Thyroid gland (tissue), 4 donors: ENCODE measurements around the gene LPP. TPM values are rescaled to one million over a fixed set of nuclear protein-coding genes. Genes with fewer than 3 reads are reported as not detected.

Source experiments
- DNase-seq, 2 donors: peaks; one replicate each; pipeline ENCODE4 v3.0.0-alpha.2; 2019
- H3K27ac ChIP-seq, 3 donors: fragments of 200-600 bp; sonication (generic); 1 replicate in 2 of 3; 2 replicates in 1 of 3; pipeline ENCODE4 v1.5.1; 2016 to 2019; ENCODE audit warnings: mild to moderate bottlenecking in 1 of 3, moderate library complexity in 1 of 3
- H3K27me3 ChIP-seq: fragments of 200-600 bp; sonication (generic); one replicate; pipeline ENCODE4 v1.5.1; 2019
- H3K36me3 ChIP-seq, 2 donors: fragments of 200-600 bp; sonication (generic); one replicate each; pipeline ENCODE4 v1.5.1; 2016 to 2019
- H3K4me1 ChIP-seq, 2 donors: fragments of 200-600 bp; sonication (generic); one replicate each; pipeline ENCODE4 v1.5.1; 2017 to 2019
- H3K4me3 ChIP-seq, 3 donors: fragments of 200-600 bp; sonication (generic); replicated peaks in 1 of 3; 1 replicate in 2 of 3; 2 replicates in 1 of 3; pipeline ENCODE4 v1.5.1; 2016; ENCODE audit warnings: mild to moderate bottlenecking in 1 of 3
- H3K9me3 ChIP-seq: fragments of 200-600 bp; sonication (generic); one replicate; pipeline ENCODE4 v1.5.1; 2017
- CTCF ChIP-seq, 6 experiments: fragments of 200-600 bp in 3 of 6; fragments of 450-650 bp in 3 of 6; sonication (generic) in 3 of 6; IDR thresholded peaks; one replicate each; pipeline ENCODE4 v1.5.1; 2016 to 2019; ENCODE audit warnings: antibody characterized with exemption in 6 of 6, mild to moderate bottlenecking in 2 of 6, inconsistent platforms in 1 of 6, moderate library complexity in 1 of 6
- POLR2A ChIP-seq, 2 donors: fragments of 450-650 bp; IDR thresholded peaks; one replicate each; pipeline ENCODE4 v1.6.1; 2017; ENCODE audit warnings: antibody characterized with exemption in 2 of 2, mild to moderate bottlenecking in 2 of 2, moderate library complexity in 1 of 2
- WGBS, 2 donors: methylation state at CpG; one replicate each; pipeline ENCODE4 v1.1.5; 2017; 5-methylcytosine and 5-hydroxymethylcytosine counted together
- intact Hi-C: fragments of 100-400 bp; cut with DNase I; formaldehyde crosslinking; loops from one replicate; pipeline ENCODE4 v1.15.1; 2023
- total RNA-seq, 4 donors: library from RNA; depleted of rRNA; stranded (reverse); fragments of >200 nt; gene quantifications; one replicate each; pipeline ENCODE4 v1.2.3, GENCODE V29; 2016

The LPP gene
- total RNA-seq, 4 donors from 2014 or later: 79.0 to 141 (median 82.8) TPM

DNA sequence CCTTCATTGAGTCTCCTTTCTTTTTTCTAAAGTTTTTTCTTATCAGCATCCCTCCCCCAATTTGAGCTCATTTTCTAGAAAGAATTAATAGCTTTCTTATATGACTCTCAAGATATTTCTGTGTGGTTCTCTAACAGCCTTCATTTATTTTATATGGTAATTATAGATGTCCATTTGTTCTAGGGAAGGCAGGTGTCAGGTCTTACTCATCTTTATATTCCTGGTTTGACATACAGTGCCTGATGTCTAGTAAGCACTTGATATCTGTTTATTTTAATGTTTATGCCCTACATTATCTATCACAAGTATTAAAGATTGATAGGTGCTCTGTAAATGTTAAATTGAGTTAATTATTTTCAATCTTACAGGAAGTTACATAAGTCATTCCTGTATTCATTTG, 591.1 kb downstream of the LPP start:
- TF ChIP-seq POLR2A (IDR thresholded peaks at IDR 0.05) (no peak), CTCF (IDR thresholded peaks at IDR 0.05) (no peak)
- Histone ChIP-seq H3K27ac (no peak overlapping the region), H3K27me3 (no peaks in the 10 kb centered on the region), H3K9me3 (no peaks in the 10 kb centered on the region), H3K36me3 (no peaks in the 10 kb centered on the region), H3K4me1 (no peaks in the 10 kb centered on the region), H3K4me3 (no peak overlapping the region)
- DNase-seq: no peak
- intact Hi-C loops: no loop called here

- H3K4me1 ChIP-seq: no peaks in the 10 kb centered on the region
- no peak overlapping the region for H3K4me3 ChIP-seq
- H3K36me3 ChIP-seq: no peaks in the 10 kb centered on the region
- no peaks in the 10 kb centered on the region for H3K9me3 ChIP-seq
- DNase-seq: no peak
- WGBS, 2 donors: 94% methylated on average over 3 of the region's 3 CpGs
- H3K27me3 ChIP-seq: no peaks in the 10 kb centered on the region
- intact Hi-C loops: no loop called here
- no peak overlapping the region for H3K27ac ChIP-seq
- TF ChIP-seq POLR2A (IDR thresholded peaks at IDR 0.05) (no peak), CTCF (IDR thresholded peaks at IDR 0.05) (no peak)
These were observed 592.4 kb downstream of the LPP start for GRCh38 chr3:188746291-188746783.

GRCh38 chr3:188747489-188747888, 593.5 kb downstream of the LPP start:
- TF ChIP-seq POLR2A (IDR thresholded peaks at IDR 0.05): no peak
- TF ChIP-seq CTCF (IDR thresholded peaks at IDR 0.05): no peak
- no peak for DNase-seq
- no peaks in the 10 kb centered on the region for H3K4me1 ChIP-seq
- H3K4me3 ChIP-seq: no peak overlapping the region
- no peak overlapping the region for H3K27ac ChIP-seq
- intact Hi-C loops: no loop called here
- no peaks in the 10 kb centered on the region for H3K9me3 ChIP-seq
- WGBS, 2 donors: 79 to 99% methylated on average over 3 of the region's 3 CpGs
- H3K36me3 ChIP-seq: no peaks in the 10 kb centered on the region
- H3K27me3 ChIP-seq: no peaks in the 10 kb centered on the region

GRCh38 chr3:188749010-188749617, 595.2 kb downstream of the LPP start:
- intact Hi-C loops: no loop called here
- H3K27me3 ChIP-seq: no peaks in the 10 kb centered on the region
- TF ChIP-seq CTCF (IDR thresholded peaks at IDR 0.05): peak in 5 of 6 experiments; percentile 39 to 68 (median 59)
- TF ChIP-seq POLR2A (IDR thresholded peaks at IDR 0.05): no peak
- H3K4me1 ChIP-seq: no peaks in the 10 kb centered on the region
- no peak overlapping the region for H3K27ac ChIP-seq
- H3K36me3 ChIP-seq: no peaks in the 10 kb centered on the region
- no peak overlapping the region for H3K4me3 ChIP-seq
- H3K9me3 ChIP-seq: no peaks in the 10 kb centered on the region
- peak; percentile 23 to 50 for DNase-seq
- 66 to 85% methylated on average over 5 of the region's 5 CpGs for WGBS, 2 donors

DNA sequence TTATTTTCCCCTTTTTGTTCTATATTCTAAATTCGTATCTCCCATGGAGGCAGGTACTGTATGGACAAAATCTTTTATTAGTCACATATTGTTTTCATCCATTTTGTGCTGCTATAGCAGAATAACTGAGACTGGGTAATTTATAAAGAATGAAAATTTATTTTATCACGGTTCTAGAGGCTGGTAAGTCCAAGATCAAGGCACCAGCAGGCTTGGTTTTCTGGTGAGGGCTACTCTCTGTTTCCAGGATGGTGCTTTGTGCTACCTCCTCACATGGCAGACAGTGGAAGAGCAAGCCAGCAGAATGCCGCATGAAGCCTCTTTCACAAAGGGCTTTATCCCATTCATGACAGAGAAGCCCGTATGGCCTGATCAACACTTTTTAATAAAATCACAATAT, 595.9 kb downstream of the LPP start:
- Histone ChIP-seq H3K36me3 (no peaks in the 10 kb centered on the region), H3K4me1 (no peaks in the 10 kb centered on the region), H3K9me3 (no peaks in the 10 kb centered on the region), H3K4me3 (no peak overlapping the region), H3K27ac (no peak overlapping the region), H3K27me3 (no peaks in the 10 kb centered on the region)
- TF ChIP-seq POLR2A (IDR thresholded peaks at IDR 0.05) (no peak), CTCF (IDR thresholded peaks at IDR 0.05) (no peak)
- intact Hi-C loops: no loop called here
- no peak for DNase-seq
- 97 to 98% methylated on average over 4 of the region's 4 CpGs for WGBS, 2 donors
